Left ventricle myocardium inferior (tissue), 1 donor: ENCODE results near the gene DHRS1. TPM values are rescaled to one million over a fixed set of nuclear protein-coding genes. Genes with fewer than 3 reads are reported as not detected.

Experiments
- DNase-seq: peaks from one replicate; pipeline ENCODE4 v3.0.0-alpha.2; 2020
- H3K27ac ChIP-seq: fragments of 200-600 bp; replicated peaks from 2 replicates; pipeline ENCODE4 v1.8.0; 2021
- H3K27me3 ChIP-seq: fragments of 200-600 bp; 2 replicates; pipeline ENCODE4 v1.8.0; 2021; ENCODE audit warnings: low read depth
- H3K36me3 ChIP-seq: fragments of 200-600 bp; 2 replicates; pipeline ENCODE4 v1.8.0; 2021
- H3K4me1 ChIP-seq: fragments of 200-600 bp; 2 replicates; pipeline ENCODE4 v1.8.0; 2021
- H3K4me3 ChIP-seq: fragments of 200-600 bp; 2 replicates; pipeline ENCODE4 v1.8.0; 2021; ENCODE audit warnings: mild to moderate bottlenecking, moderate library complexity
- H3K9me3 ChIP-seq: fragments of 200-600 bp; replicated peaks from 2 replicates; pipeline ENCODE4 v1.8.0; 2021
- CTCF ChIP-seq: fragments of 200-600 bp; IDR thresholded peaks from 2 replicates; pipeline ENCODE4 v1.8.0; 2021; ENCODE audit warnings: antibody characterized with exemption, mild to moderate bottlenecking, borderline replicate concordance
- intact Hi-C: fragments of 100-400 bp; cut with micrococcal nuclease; formaldehyde crosslinking; loops from one replicate; pipeline ENCODE4 v1.11.0; 2022
- total RNA-seq: library from RNA; stranded (reverse); fragmentation: NEBNext Ultra II Directional; extraction: Animal tissue kit (Norgen Biotek cat#: 25700); gene quantifications from one replicate; pipeline ENCODE4 v1.2.1, GENCODE V29; 2021
- donor health status: DM: no; HTN: yes; CAD: no; lungs with severe emphysema.

DHRS1 gene
- total RNA-seq, 1 donor from 2014 or later, result 6.9 TPM

GRCh38 chr14:24263848-24264247, 35.7 kb downstream of the DHRS1 start:
- no peak overlapping the region for H3K4me3 ChIP-seq
- H3K36me3 ChIP-seq, result peaks cover 35% of the 10 kb centered on the region
- no peaks in the 10 kb centered on the region for H3K4me1 ChIP-seq
- no peaks in the 10 kb centered on the region for H3K27me3 ChIP-seq
- no peak overlapping the region for H3K27ac ChIP-seq
- no peak for TF ChIP-seq CTCF
- intact Hi-C loops, result no loop called here
- H3K9me3 ChIP-seq, result no peaks in the 10 kb centered on the region
- DNase-seq, result no peak

GRCh38 chr14:24262821-24263733, 36.5 kb downstream of the DHRS1 start, which contains the start of gene TGM1:
TSS of gene TGM1 (minus strand) at chr14:24263177. CDS start at chr14:24262352, 825 bp downstream.
- Histone ChIP-seq H3K27ac (no peak within 1 kb of the TSS), H3K27me3 (no peaks in the 10 kb centered on the region), H3K9me3 (no peaks in the 10 kb centered on the region), H3K4me1 (no peaks in the 10 kb centered on the region), H3K36me3 (peaks cover 27% of the 10 kb centered on the region), H3K4me3 (no peak within 1 kb of the TSS)
- TF ChIP-seq CTCF, result no peak
- no peak for DNase-seq
- intact Hi-C loops, result no loop called here

GRCh38 chr14:24261969-24262327, 37.6 kb downstream of the DHRS1 start:
- no peaks in the 10 kb centered on the region for H3K4me1 ChIP-seq
- no peak for TF ChIP-seq CTCF
- no peaks in the 10 kb centered on the region for H3K9me3 ChIP-seq
- peaks cover 16% of the 10 kb centered on the region for H3K36me3 ChIP-seq
- intact Hi-C loops, result no loop called here
- H3K4me3 ChIP-seq, result no peak overlapping the region
- H3K27ac ChIP-seq, result no peak overlapping the region
- no peaks in the 10 kb centered on the region for H3K27me3 ChIP-seq
- DNase-seq, result no peak

GRCh38 chr14:24261256-24261968, 38.2 kb downstream of the DHRS1 start:
- intact Hi-C loops, result no loop called here
- Histone ChIP-seq H3K4me3 (no peak overlapping the region), H3K27ac (no peak overlapping the region), H3K27me3 (no peaks in the 10 kb centered on the region), H3K4me1 (no peaks in the 10 kb centered on the region), H3K9me3 (no peaks in the 10 kb centered on the region), H3K36me3 (peaks cover 11% of the 10 kb centered on the region)
- DNase-seq, result no peak
- no peak for TF ChIP-seq CTCF

GRCh38 chr14:24260780-24261157, 38.8 kb downstream of the DHRS1 start:
- intact Hi-C loops, result no loop called here

More at GRCh38 chr14:24260780-24261157, 38.8 kb downstream of the DHRS1 start:
- no peaks in the 10 kb centered on the region for H3K4me1 ChIP-seq
- H3K27ac ChIP-seq, result no peak overlapping the region
- no peaks in the 10 kb centered on the region for H3K9me3 ChIP-seq
- no peak for DNase-seq
- H3K4me3 ChIP-seq, result no peak overlapping the region
- H3K27me3 ChIP-seq, result no peaks in the 10 kb centered on the region
- TF ChIP-seq CTCF, result no peak
- peaks cover 4% of the 10 kb centered on the region for H3K36me3 ChIP-seq
